Peyer's patch (tissue), 4 donors: ENCODE measurements around the gene MTARC1.

Experiments used
- CTCF ChIP-seq, 6 experiments: fragments of 450-650 bp in 4 of 6; fragments of 200-600 bp in 2 of 6; sonication (generic) in 1 of 6; IDR thresholded peaks; one replicate each; pipeline ENCODE4 v1.5.1; 2017 to 2019; ENCODE audit warnings: antibody characterized with exemption in 6 of 6, mild to moderate bottlenecking in 3 of 6, moderate library complexity in 1 of 6
- POLR2A ChIP-seq, 2 donors: fragments of 450-650 bp; IDR thresholded peaks; one replicate each; pipeline ENCODE4 v1.5.1; 2017; ENCODE audit warnings: antibody characterized with exemption in 2 of 2, mild to moderate bottlenecking in 2 of 2, moderate library complexity in 2 of 2

- TF ChIP-seq CTCF (IDR thresholded peaks at IDR 0.05) (no peak), POLR2A (IDR thresholded peaks at IDR 0.05) (no peak)
Observed at GRCh38 chr1:220809704-220810103, 23.0 kb downstream of the MTARC1 start.
